Peyer's patch (tissue), 4 donors: ENCODE results near the gene ATXN2. TPM values are rescaled to one million over a fixed set of nuclear protein-coding genes. Genes with fewer than 3 reads are reported as not detected.

Source experiments
- DNase-seq, 3 donors: peaks; one replicate each; pipeline ENCODE4 v3.0.0-alpha.2; 2017 to 2019
- H3K27ac ChIP-seq, 4 donors: fragments of 200-600 bp; sonication (generic); one replicate each; pipeline ENCODE4 v1.5.1; 2016 to 2019
- H3K27me3 ChIP-seq, 2 donors: fragments of 200-600 bp; sonication (generic); one replicate each; pipeline ENCODE4 v1.5.1; 2019
- H3K36me3 ChIP-seq, 3 donors: fragments of 200-600 bp; sonication (generic); one replicate each; pipeline ENCODE4 v1.5.1; 2016 to 2019
- H3K4me1 ChIP-seq, 4 donors: fragments of 200-600 bp; sonication (generic); one replicate each; pipeline ENCODE4 v1.5.1; 2016 to 2019
- H3K4me3 ChIP-seq, 4 donors: fragments of 200-600 bp; sonication (generic); 1 replicate in 3 of 4; 2 replicates in 1 of 4; pipeline ENCODE4 v1.5.1; 2016 to 2019; ENCODE audit warnings: mild to moderate bottlenecking in 1 of 4
- H3K9me3 ChIP-seq, 4 donors: fragments of 200-600 bp; sonication (generic); one replicate each; pipeline ENCODE4 v1.5.1; 2016 to 2019; ENCODE audit warnings: mild to moderate bottlenecking in 1 of 4
- POLR2A ChIP-seq, 2 donors: fragments of 450-650 bp; IDR thresholded peaks; one replicate each; pipeline ENCODE4 v1.5.1; 2017; ENCODE audit warnings: antibody characterized with exemption in 2 of 2, mild to moderate bottlenecking in 2 of 2, moderate library complexity in 2 of 2
- total RNA-seq, 4 donors: library from RNA; depleted of rRNA; stranded (reverse); fragments of >200 nt; gene quantifications; one replicate each; pipeline ENCODE4 v1.1.0, GENCODE V29; 2016
- TF ChIP-seq, protein P1 (sequence below), 6 experiments: fragments of 450-650 bp in 4 of 6; fragments of 200-600 bp in 2 of 6; sonication (generic) in 1 of 6; IDR thresholded peaks; one replicate each; pipeline ENCODE4 v1.5.1; 2017 to 2019; ENCODE audit warnings: antibody characterized with exemption in 6 of 6, mild to moderate bottlenecking in 3 of 6, moderate library complexity in 1 of 6

ATXN2 gene
- total RNA-seq, 4 donors from 2014 or later = 35.9 to 111 (median 90.8) TPM

DNA sequence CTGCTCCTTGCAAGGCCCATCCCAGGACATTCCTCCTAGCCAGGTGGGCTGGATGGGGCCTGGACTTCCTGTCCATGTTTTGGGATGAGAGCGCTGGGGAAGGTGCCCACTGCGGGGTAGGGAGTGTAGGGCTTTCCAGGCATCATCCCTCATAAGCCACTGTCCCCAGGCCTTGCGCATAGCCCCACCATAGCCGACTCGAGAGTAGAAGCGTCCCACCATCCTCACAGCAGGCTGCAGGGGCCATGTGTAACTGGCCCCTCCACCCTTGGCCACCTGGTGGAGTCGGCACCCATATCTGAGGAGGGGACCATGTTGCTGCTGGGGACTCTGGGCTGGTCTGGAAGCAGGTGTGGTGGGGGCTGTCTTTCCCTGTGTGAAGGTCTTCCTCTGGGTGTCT, 162.8 kb downstream of the ATXN2 start:
- TF ChIP-seq POLR2A (IDR thresholded peaks at IDR 0.05) = no peak
- TF ChIP-seq, protein P1, sequence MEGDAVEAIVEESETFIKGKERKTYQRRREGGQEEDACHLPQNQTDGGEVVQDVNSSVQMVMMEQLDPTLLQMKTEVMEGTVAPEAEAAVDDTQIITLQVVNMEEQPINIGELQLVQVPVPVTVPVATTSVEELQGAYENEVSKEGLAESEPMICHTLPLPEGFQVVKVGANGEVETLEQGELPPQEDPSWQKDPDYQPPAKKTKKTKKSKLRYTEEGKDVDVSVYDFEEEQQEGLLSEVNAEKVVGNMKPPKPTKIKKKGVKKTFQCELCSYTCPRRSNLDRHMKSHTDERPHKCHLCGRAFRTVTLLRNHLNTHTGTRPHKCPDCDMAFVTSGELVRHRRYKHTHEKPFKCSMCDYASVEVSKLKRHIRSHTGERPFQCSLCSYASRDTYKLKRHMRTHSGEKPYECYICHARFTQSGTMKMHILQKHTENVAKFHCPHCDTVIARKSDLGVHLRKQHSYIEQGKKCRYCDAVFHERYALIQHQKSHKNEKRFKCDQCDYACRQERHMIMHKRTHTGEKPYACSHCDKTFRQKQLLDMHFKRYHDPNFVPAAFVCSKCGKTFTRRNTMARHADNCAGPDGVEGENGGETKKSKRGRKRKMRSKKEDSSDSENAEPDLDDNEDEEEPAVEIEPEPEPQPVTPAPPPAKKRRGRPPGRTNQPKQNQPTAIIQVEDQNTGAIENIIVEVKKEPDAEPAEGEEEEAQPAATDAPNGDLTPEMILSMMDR (IDR thresholded peaks at IDR 0.05) = no peak
- Histone ChIP-seq H3K27me3 (no peaks in the 10 kb centered on the region), H3K4me1 (peaks cover 4 to 72% (median 44%) of the 10 kb centered on the region in 4 donors), H3K36me3 (no peaks in the 10 kb centered on the region), H3K9me3 (no peaks in the 10 kb centered on the region), H3K4me3 (no peak overlapping the region), H3K27ac (peak overlapping the region; percentile 81 to 85 (median 84))
- DNase-seq = no peak

DNA sequence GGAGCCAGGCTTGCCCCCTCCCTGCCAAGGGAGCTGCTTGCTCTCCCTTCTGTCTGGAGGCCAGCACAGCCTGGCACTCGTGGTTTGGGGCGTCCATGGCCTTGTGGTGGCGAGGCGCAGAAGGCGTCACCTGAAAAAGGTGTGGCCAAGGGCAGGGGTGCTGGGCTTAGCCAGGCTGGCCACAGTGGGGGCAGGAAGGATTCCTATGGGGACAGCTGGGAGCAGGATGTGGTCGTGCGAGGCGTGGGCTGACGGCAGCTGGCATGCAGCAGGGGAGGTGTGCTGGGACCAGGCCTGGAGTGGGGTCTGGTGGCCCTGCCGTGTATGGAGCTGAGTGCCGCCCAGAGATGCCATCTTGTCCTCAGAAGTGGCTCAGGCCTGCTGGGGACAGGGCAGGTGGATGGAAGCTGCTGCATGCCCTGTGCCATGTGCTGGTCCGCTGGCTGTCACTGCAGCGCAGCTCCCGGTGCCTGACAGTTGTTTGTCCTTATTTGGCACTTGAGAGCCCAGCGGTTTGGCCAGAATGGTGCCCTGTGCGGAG, 163.4 kb downstream of the ATXN2 start:
- TF ChIP-seq, protein P1 (IDR thresholded peaks at IDR 0.05) = no peak
- no peak for TF ChIP-seq POLR2A (IDR thresholded peaks at IDR 0.05)
- peak in 1 of 3 donors; percentile 51 for DNase-seq
- no peaks in the 10 kb centered on the region for H3K36me3 ChIP-seq
- H3K27me3 ChIP-seq = no peaks in the 10 kb centered on the region
- H3K4me1 ChIP-seq = peaks cover 4 to 75% (median 48%) of the 10 kb centered on the region in 4 donors
- peak overlapping the region; percentile 81 to 85 (median 84) for H3K27ac ChIP-seq
- no peaks in the 10 kb centered on the region for H3K9me3 ChIP-seq
- no peak overlapping the region for H3K4me3 ChIP-seq

DNA sequence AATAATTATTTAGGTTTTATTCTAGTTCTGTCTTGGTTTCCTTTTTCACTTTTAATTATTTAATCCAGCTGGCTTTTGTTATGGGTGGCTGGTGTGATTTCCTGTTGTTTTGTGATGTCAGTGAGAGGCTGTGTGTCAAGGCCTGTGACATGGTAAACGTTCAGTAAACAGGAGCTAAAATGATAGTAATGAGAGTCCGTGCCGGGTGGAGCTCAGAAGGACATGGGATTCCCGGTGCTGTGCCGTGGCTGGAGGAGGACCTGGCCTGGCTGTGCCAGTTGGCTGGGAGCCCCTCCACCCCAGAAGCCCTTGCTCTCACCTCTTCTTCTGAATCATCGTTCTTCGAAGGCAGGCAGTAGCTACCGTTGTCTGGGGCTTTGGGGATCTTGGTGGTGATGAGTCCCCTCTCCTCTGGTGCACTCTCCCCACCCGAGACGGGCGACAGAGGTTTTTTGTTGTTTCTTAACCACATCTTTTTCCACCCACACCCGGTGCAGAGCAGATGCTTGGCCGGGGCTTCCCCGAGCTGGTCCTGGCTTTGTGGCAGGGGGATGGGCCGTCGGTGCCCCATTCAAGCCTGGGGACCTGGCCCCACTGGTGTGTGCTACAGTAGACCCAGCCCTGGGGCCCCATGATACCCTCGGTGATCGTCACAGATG, 164.3 kb downstream of the ATXN2 start:
- peak overlapping the region; percentile 5 to 30 (median 18) for H3K4me3 ChIP-seq
- TF ChIP-seq, protein P1 (IDR thresholded peaks at IDR 0.05) = no peak
- H3K27me3 ChIP-seq = no peaks in the 10 kb centered on the region
- H3K4me1 ChIP-seq = peaks cover 4 to 82% (median 56%) of the 10 kb centered on the region in 4 donors
- peak in 2 of 3 donors; percentile 85 to 90 for DNase-seq
- H3K9me3 ChIP-seq = no peaks in the 10 kb centered on the region
- no peaks in the 10 kb centered on the region for H3K36me3 ChIP-seq
- peak overlapping the region; percentile 81 to 85 (median 84) for H3K27ac ChIP-seq

DNA sequence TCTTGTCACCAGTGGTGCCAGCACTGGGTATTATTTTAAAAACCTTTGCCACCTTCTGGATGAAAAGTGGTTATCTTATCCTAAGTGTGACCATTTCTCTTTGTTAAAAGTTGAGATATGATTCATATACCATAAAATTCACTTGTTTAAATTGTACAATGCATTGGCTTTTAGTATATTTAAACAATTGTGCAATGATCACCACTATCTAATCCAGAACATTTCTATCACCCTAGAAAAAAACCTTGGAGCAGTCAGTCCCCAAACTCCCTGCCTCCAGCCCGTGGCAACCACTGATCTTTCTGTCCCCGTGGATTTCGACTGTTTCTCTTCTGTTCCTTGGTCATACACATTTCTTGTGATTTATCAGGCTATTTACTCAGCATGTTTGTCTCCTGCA, 165.1 kb downstream of the ATXN2 start:
- H3K27me3 ChIP-seq = no peaks in the 10 kb centered on the region
- H3K4me1 ChIP-seq = peaks cover 4 to 88% (median 63%) of the 10 kb centered on the region in 4 donors
- H3K9me3 ChIP-seq = no peaks in the 10 kb centered on the region

DNA sequence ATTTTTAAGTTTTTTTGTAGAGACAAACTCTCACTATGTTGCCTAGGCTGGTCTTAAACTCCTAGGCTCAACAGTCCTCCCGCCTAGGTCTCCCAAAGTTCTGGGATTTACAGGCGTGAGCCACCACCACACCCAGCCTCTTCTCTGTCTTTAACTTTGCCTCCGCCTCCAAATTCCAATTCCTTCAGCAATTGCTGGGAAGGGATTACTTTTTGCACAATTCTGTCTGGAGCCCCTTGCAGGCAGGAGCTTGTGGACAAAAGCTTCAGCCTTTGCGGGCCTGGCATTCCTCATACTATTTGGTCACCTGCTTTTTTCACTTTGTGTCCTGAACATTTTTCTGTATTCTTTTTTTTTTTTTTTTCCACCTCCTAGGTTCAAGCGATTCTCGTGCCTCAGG, 167.3 kb downstream of the ATXN2 start:
- H3K4me1 ChIP-seq = peaks cover 4 to 83% (median 62%) of the 10 kb centered on the region in 4 donors
- H3K27me3 ChIP-seq = no peaks in the 10 kb centered on the region
- H3K27ac ChIP-seq = peak overlapping the region; percentile 17 to 81 (median 70)
- H3K4me3 ChIP-seq = no peak overlapping the region
- no peaks in the 10 kb centered on the region for H3K36me3 ChIP-seq
- TF ChIP-seq, protein P1 (IDR thresholded peaks at IDR 0.05) = no peak
- no peak for DNase-seq
- no peaks in the 10 kb centered on the region for H3K9me3 ChIP-seq

More for the DNA sequence above, 165.1 kb downstream of the ATXN2 start:
- no peak for DNase-seq
- Histone ChIP-seq H3K36me3 (no peaks in the 10 kb centered on the region), H3K27ac (peak overlapping the region; percentile 81 to 85 (median 84)), H3K4me3 (no peak overlapping the region)
- TF ChIP-seq, protein P1 (IDR thresholded peaks at IDR 0.05) = no peak
- no peak for TF ChIP-seq POLR2A (IDR thresholded peaks at IDR 0.05)
